ENCODE data around the gene ZDHHC12. TPM values are rescaled to one million over a fixed set of nuclear protein-coding genes. Genes with fewer than 3 reads are reported as not detected.

The ZDHHC12 gene
- polyA plus RNA-seq, 1 donor: 35.8 TPM

DNA sequence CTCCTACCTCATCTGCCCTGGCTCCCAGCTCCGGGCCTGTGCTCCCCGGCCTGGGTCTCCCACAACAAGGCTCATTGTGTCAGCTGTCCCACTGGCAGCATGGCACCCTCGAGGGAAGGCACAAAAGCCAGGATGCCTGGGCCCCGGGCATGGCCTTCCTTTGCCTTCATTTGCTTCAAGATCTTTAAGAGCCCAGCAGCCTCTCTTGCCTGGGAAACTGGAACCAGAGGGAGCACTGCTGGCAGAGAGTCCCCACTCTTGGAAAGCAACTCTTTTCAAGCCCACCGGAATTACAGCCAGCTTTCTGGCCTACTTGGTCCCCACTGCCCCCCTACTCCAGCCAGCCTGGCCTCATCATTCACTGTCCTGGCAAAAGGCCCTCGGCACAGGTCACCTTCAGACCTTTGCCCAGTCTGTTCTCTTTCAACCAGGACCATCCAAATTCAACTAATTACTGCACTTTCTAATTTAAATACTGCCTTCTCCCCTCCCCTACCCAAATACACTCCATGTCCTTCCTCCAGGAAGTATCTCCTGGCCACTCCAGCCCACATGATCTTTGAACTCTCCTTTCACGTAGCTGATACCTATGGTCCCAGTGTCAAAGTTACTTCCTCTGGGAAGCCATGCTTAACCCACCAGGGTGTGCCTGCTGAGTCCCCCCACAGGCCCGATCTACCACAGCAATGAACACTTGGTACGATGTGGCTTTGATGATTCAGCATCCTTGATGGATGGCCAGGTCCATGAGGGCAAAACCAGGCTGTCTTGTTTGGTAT lies 38.9 kb upstream of the ZDHHC12 start:
- no CpG with 5 or more reads among the region's 9 CpGs for WGBS (ENCODE audit: insufficient coverage, low lambda C conversion rate)
- Histone ChIP-seq H3K27me3 (ENCODE audit: control insufficient read depth, insufficient read depth, low read length) (no peaks in the 10 kb centered on the region), H3K4me1 (ENCODE audit: control insufficient read depth, insufficient read depth, low read length) (peaks cover 7% of the 10 kb centered on the region), H3K9me3 (ENCODE audit: control insufficient read depth, low read depth, low read length) (no peaks in the 10 kb centered on the region), H3K27ac (ENCODE audit: low read length) (peak overlapping the region; percentile 39), H3K36me3 (ENCODE audit: control insufficient read depth, insufficient read depth, low read length) (peaks cover 15% of the 10 kb centered on the region), H3K4me3 (ENCODE audit: low read length) (no peak overlapping the region)
- DNase-seq: peak in 1 of 2 donors; percentile 61

DNA sequence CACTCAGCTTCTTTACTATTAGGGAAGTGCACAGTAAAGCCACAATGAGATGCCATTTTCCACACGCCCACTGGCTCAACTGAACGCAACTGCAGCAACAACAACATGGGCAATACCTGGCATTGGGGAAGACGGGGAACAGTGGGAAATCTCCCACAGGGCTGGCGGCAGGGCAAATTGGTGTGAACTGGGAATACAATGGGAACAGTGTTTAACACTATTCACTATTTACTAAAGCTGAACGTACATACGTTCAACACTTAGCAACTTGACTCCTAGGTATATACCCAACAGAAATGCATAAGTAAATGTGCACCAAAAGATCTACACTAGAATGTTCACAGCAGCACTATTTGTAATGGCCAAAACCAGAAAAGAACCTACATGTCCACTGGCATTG lies 33.7 kb upstream of the ZDHHC12 start:
- Histone ChIP-seq H3K27ac (ENCODE audit: low read length) (no peak overlapping the region), H3K4me3 (ENCODE audit: low read length) (no peak overlapping the region), H3K4me1 (ENCODE audit: control insufficient read depth, insufficient read depth, low read length) (no peaks in the 10 kb centered on the region), H3K27me3 (ENCODE audit: control insufficient read depth, insufficient read depth, low read length) (no peaks in the 10 kb centered on the region), H3K9me3 (ENCODE audit: control insufficient read depth, low read depth, low read length) (no peaks in the 10 kb centered on the region), H3K36me3 (ENCODE audit: control insufficient read depth, insufficient read depth, low read length) (peaks cover 29% of the 10 kb centered on the region)
- DNase-seq: no peak
- WGBS (ENCODE audit: insufficient coverage, low lambda C conversion rate): no CpG with 5 or more reads among the region's 6 CpGs

- H3K27me3 ChIP-seq (ENCODE audit: control insufficient read depth, insufficient read depth, low read length): no peaks in the 10 kb centered on the region
- DNase-seq: no peak
- WGBS (ENCODE audit: insufficient coverage, low lambda C conversion rate): no CpG with 5 or more reads among the region's 16 CpGs
- no peaks in the 10 kb centered on the region for H3K4me1 ChIP-seq (ENCODE audit: control insufficient read depth, insufficient read depth, low read length)
- peaks cover 54% of the 10 kb centered on the region for H3K36me3 ChIP-seq (ENCODE audit: control insufficient read depth, insufficient read depth, low read length)
- H3K27ac ChIP-seq (ENCODE audit: low read length): no peak overlapping the region
- H3K9me3 ChIP-seq (ENCODE audit: control insufficient read depth, low read depth, low read length): no peaks in the 10 kb centered on the region
- H3K4me3 ChIP-seq (ENCODE audit: low read length): no peak overlapping the region
Measured at GRCh38 chr9:128753627-128754026, 29.7 kb upstream of the ZDHHC12 start.

- peaks cover 60% of the 10 kb centered on the region for H3K36me3 ChIP-seq (ENCODE audit: control insufficient read depth, insufficient read depth, low read length)
- no CpG with 5 or more reads among the region's 22 CpGs for WGBS (ENCODE audit: insufficient coverage, low lambda C conversion rate)
- H3K27me3 ChIP-seq (ENCODE audit: control insufficient read depth, insufficient read depth, low read length): no peaks in the 10 kb centered on the region
- H3K9me3 ChIP-seq (ENCODE audit: control insufficient read depth, low read depth, low read length): no peaks in the 10 kb centered on the region
- H3K4me1 ChIP-seq (ENCODE audit: control insufficient read depth, insufficient read depth, low read length): no peaks in the 10 kb centered on the region
- no peak for DNase-seq
- H3K4me3 ChIP-seq (ENCODE audit: low read length): no peak overlapping the region
- H3K27ac ChIP-seq (ENCODE audit: low read length): no peak overlapping the region
Measured at GRCh38 chr9:128750926-128751595, 27.1 kb upstream of the ZDHHC12 start.

- Histone ChIP-seq H3K36me3 (ENCODE audit: control insufficient read depth, insufficient read depth, low read length) (peaks cover 34% of the 10 kb centered on the region), H3K4me1 (ENCODE audit: control insufficient read depth, insufficient read depth, low read length) (no peaks in the 10 kb centered on the region), H3K27me3 (ENCODE audit: control insufficient read depth, insufficient read depth, low read length) (no peaks in the 10 kb centered on the region), H3K4me3 (ENCODE audit: low read length) (no peak overlapping the region), H3K9me3 (ENCODE audit: control insufficient read depth, low read depth, low read length) (no peaks in the 10 kb centered on the region), H3K27ac (ENCODE audit: low read length) (no peak overlapping the region)
- DNase-seq: no peak
- WGBS (ENCODE audit: insufficient coverage, low lambda C conversion rate): no CpG with 5 or more reads among the region's 1 CpG
Measured at GRCh38 chr9:128747241-128747640, 23.3 kb upstream of the ZDHHC12 start.

DNA sequence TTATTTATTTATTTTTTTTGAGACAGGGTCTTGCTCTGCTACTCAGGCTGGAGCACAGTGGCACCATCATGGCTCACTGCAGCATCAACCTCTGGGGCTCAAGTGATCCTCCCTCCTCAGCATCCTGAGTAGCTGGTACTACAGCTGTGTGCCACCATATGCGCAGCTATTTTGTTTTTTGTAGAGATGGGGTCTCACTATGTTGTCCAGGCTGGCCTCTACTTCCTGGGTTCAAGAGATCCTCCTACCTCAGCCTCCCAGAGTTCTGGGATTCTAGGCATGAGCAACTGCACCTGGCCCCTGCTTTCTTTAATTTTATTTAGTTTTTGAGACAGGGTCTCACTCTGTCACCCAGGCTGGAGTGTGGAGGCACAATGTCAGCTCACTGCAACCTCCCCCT lies 19.5 kb upstream of the ZDHHC12 start:
- Histone ChIP-seq H3K36me3 (ENCODE audit: control insufficient read depth, insufficient read depth, low read length) (peaks cover 44% of the 10 kb centered on the region), H3K9me3 (ENCODE audit: control insufficient read depth, low read depth, low read length) (no peaks in the 10 kb centered on the region), H3K4me3 (ENCODE audit: low read length) (no peak overlapping the region), H3K4me1 (ENCODE audit: control insufficient read depth, insufficient read depth, low read length) (no peaks in the 10 kb centered on the region), H3K27ac (ENCODE audit: low read length) (no peak overlapping the region), H3K27me3 (ENCODE audit: control insufficient read depth, insufficient read depth, low read length) (no peaks in the 10 kb centered on the region)
- WGBS (ENCODE audit: insufficient coverage, low lambda C conversion rate): no CpG with 5 or more reads among the region's 1 CpG
- no peak for DNase-seq

DNA sequence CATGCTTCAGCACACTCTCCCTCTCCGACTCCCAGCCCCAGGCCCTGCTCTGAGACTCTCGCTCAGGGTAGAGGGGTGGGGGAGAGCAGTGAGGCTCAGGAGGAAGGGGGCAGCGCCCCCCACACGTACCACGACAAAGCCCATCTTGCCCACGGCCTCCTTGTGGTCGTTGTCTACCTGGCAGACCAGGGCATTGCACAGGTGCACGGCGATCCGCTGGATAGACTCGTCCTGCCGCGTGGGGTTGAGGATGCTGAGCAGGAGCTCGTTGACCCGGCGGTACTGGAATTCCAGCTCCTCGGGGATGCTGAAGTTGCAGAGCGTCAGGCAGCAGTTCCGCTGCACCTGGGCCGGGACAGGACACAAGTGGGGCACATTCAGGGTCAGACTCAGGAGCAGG lies 18.5 kb upstream of the ZDHHC12 start:
- Histone ChIP-seq H3K4me3 (ENCODE audit: low read length) (no peak overlapping the region), H3K9me3 (ENCODE audit: control insufficient read depth, low read depth, low read length) (no peaks in the 10 kb centered on the region), H3K27me3 (ENCODE audit: control insufficient read depth, insufficient read depth, low read length) (no peaks in the 10 kb centered on the region), H3K36me3 (ENCODE audit: control insufficient read depth, insufficient read depth, low read length) (peaks cover 41% of the 10 kb centered on the region), H3K27ac (ENCODE audit: low read length) (no peak overlapping the region), H3K4me1 (ENCODE audit: control insufficient read depth, insufficient read depth, low read length) (no peaks in the 10 kb centered on the region)
- WGBS (ENCODE audit: insufficient coverage, low lambda C conversion rate): no CpG with 5 or more reads among the region's 20 CpGs
- no peak for DNase-seq

GRCh38 chr9:128735373-128735772 lies 11.4 kb upstream of the ZDHHC12 start:
- H3K4me3 ChIP-seq (ENCODE audit: low read length): no peak overlapping the region
- H3K9me3 ChIP-seq (ENCODE audit: control insufficient read depth, low read depth, low read length): no peaks in the 10 kb centered on the region
- no CpG with 5 or more reads among the region's 2 CpGs for WGBS (ENCODE audit: insufficient coverage, low lambda C conversion rate)
- H3K4me1 ChIP-seq (ENCODE audit: control insufficient read depth, insufficient read depth, low read length): peaks cover 2% of the 10 kb centered on the region
- peaks cover 51% of the 10 kb centered on the region for H3K36me3 ChIP-seq (ENCODE audit: control insufficient read depth, insufficient read depth, low read length)
- no peak overlapping the region for H3K27ac ChIP-seq (ENCODE audit: low read length)
- no peaks in the 10 kb centered on the region for H3K27me3 ChIP-seq (ENCODE audit: control insufficient read depth, insufficient read depth, low read length)
- DNase-seq: no peak

DNA sequence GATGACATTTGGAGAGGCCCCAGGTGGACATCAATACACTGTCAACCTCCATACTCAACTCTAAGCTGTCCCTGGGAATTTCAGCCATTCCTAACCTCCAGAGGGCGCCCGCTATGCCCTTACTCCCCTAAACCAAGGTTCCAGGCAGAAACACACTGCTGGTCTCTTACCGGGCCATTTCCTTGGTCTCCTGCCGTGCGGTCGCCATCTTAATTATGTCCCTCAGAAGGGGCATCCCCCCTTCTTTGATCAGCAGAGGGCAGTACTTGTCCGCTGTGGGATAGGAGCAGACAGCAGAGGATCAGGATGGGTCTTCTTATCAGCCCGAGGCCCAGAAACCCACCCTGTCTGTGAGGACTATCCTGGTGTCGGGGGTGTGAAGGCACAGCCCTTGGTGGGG lies 9.3 kb upstream of the ZDHHC12 start:
- DNase-seq: peak; percentile 81 to 86
- Histone ChIP-seq H3K9me3 (ENCODE audit: control insufficient read depth, low read depth, low read length) (no peaks in the 10 kb centered on the region), H3K4me3 (ENCODE audit: low read length) (peak overlapping the region; percentile 28), H3K4me1 (ENCODE audit: control insufficient read depth, insufficient read depth, low read length) (peaks cover 2% of the 10 kb centered on the region), H3K27ac (ENCODE audit: low read length) (peak overlapping the region; percentile 50), H3K36me3 (ENCODE audit: control insufficient read depth, insufficient read depth, low read length) (peaks cover 46% of the 10 kb centered on the region), H3K27me3 (ENCODE audit: control insufficient read depth, insufficient read depth, low read length) (no peaks in the 10 kb centered on the region)
- no CpG with 5 or more reads among the region's 9 CpGs for WGBS (ENCODE audit: insufficient coverage, low lambda C conversion rate)

DNA sequence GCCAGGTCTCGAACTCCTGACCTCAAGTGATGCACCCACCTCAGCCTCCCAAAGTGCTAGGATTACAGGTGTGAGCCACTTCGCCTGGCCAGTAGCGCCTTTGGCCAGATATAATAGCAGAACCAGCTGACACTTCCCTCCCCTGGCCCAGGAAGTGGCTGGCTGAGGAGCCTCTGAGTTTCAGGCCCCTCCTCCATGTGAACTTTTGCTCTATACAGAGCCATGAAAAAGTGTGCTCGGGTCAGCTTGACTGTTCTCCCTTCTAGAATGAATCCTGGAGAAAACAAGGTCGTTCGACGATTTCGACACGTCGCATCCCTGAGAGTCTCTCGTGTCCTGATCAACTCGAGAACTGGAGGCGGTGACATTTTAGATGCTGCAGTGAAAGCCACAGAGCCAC lies 8.6 kb upstream of the ZDHHC12 start:
- H3K36me3 ChIP-seq (ENCODE audit: control insufficient read depth, insufficient read depth, low read length): peaks cover 47% of the 10 kb centered on the region
- no CpG with 5 or more reads among the region's 13 CpGs for WGBS (ENCODE audit: insufficient coverage, low lambda C conversion rate)
- no peaks in the 10 kb centered on the region for H3K9me3 ChIP-seq (ENCODE audit: control insufficient read depth, low read depth, low read length)
- no peak overlapping the region for H3K4me3 ChIP-seq (ENCODE audit: low read length)
- no peak for DNase-seq
- peaks cover 2% of the 10 kb centered on the region for H3K4me1 ChIP-seq (ENCODE audit: control insufficient read depth, insufficient read depth, low read length)
- no peaks in the 10 kb centered on the region for H3K27me3 ChIP-seq (ENCODE audit: control insufficient read depth, insufficient read depth, low read length)
- H3K27ac ChIP-seq (ENCODE audit: low read length): no peak overlapping the region
